GM12878 (cell line): ENCODE data around the gene TBC1D22B. TPM values are rescaled to one million over a fixed set of nuclear protein-coding genes. Genes with fewer than 3 reads are reported as not detected.
A peak's percentile ranks its signal among the peaks of the same experiment; 100 is the strongest.

ENCODE experiments used
- ATAC-seq: fragments of 200-7000 bp; cut with Tn5 transposase; 3 replicates; pipeline ENCODE4 v1.9.1; 2020; ENCODE audit warnings: mild to moderate bottlenecking, moderate library complexity
- BruUV-seq: library from RNA; stranded (reverse); fragments of 400-500 nt; replicated peaks from 2 replicates; lab custom pipeline; 2021; lab: Mats Ljungman, UMichigan
- CTCF ChIA-PET: fragments of 300-600 bp; sonication (Branson Sonifier 250); formaldehyde crosslinking; extraction: SDS; loops from one replicate; lab custom pipeline; 2021; ENCODE audit warnings: inconsistent platforms; lab: Yijun Ruan, JAX
- POLR2A ChIA-PET: fragments of 350-600 bp; formaldehyde crosslinking; extraction: SDS; loops from one replicate; lab custom pipeline; 2021; ENCODE audit warnings: inconsistent platforms; lab: Charles Lee
- RAD21 ChIA-PET: fragments of 300-600 bp; sonication (Branson Sonifier 250); formaldehyde crosslinking; loops from one replicate; lab custom pipeline; 2023; ENCODE audit warnings: antibody characterized with exemption; ENCODE audit not compliant: unreplicated experiment; lab: Charles Lee
- SMC1A ChIA-PET: fragments of 300-600 bp; sonication (Branson Sonifier 250); formaldehyde crosslinking; loops from one replicate; lab custom pipeline; 2023; ENCODE audit not compliant: unreplicated experiment, uncharacterized antibody; lab: Charles Lee
- DNase-seq: peaks from one replicate; pipeline ENCODE4 v3.0.0-alpha.2; 2011; ENCODE audit warnings: low read depth, low spot score
- FAIRE-seq: peaks from 3 replicates; lab custom pipeline; 2011; peaks lifted over from hg19 to GRCh38; lab: Jason Lieb, UNC
- H2AFZ ChIP-seq: 2 replicates; pipeline ENCODE4 v1.6.0; 2011; ENCODE audit warnings: low read depth, low read length, control low read depth; ENCODE audit not compliant: control insufficient read depth
- H3K27ac ChIP-seq: 2 replicates; pipeline ENCODE4 v1.5.1; 2011; ENCODE audit warnings: control low read depth; ENCODE audit not compliant: control insufficient read depth, insufficient read depth
- H3K27me3 ChIP-seq, 2 experiments: replicated peaks in 1 of 2; 2 replicates each; pipeline versions ENCODE4 v1.6.0 to v1.6.1; 2011; ENCODE audit warnings: low read length in 1 of 2; ENCODE audit not compliant: control insufficient read depth in 2 of 2, insufficient read depth in 2 of 2
- H3K36me3 ChIP-seq, 2 experiments: 2 replicates each; pipeline ENCODE4 v1.5.1; 2011; ENCODE audit warnings: low read length in 1 of 2; ENCODE audit not compliant: control insufficient read depth in 2 of 2, insufficient read depth in 2 of 2
- H3K4me1 ChIP-seq: 2 replicates; pipeline ENCODE4 v1.6.1; 2011; ENCODE audit warnings: mild to moderate bottlenecking, low read length, moderate library complexity, mixed read lengths; ENCODE audit not compliant: control insufficient read depth, insufficient read depth
- H3K4me2 ChIP-seq: 2 replicates; pipeline ENCODE4 v1.6.0; 2011; ENCODE audit warnings: control low read depth; ENCODE audit not compliant: control insufficient read depth, insufficient read depth
- H3K4me3 ChIP-seq: fragments of 200-600 bp; sonication (generic); 2 replicates; pipeline ENCODE4 v1.5.1; 2016
- H3K79me2 ChIP-seq: 2 replicates; pipeline ENCODE4 v1.6.0; 2011; ENCODE audit warnings: low read length; ENCODE audit not compliant: control insufficient read depth, insufficient read depth
- H3K9ac ChIP-seq: 2 replicates; pipeline ENCODE4 v1.8.0; 2011; ENCODE audit warnings: low read length, control low read depth, mixed read lengths; ENCODE audit not compliant: control insufficient read depth, insufficient read depth
- H3K9me3 ChIP-seq: replicated peaks from 3 replicates; pipeline ENCODE4 v1.5.1; 2011; ENCODE audit warnings: mild to moderate bottlenecking, low read length; ENCODE audit not compliant: control insufficient read depth, insufficient read depth
- H4K20me1 ChIP-seq: 2 replicates; pipeline ENCODE4 v1.6.0; 2011; ENCODE audit not compliant: control insufficient read depth, insufficient read depth
- CREM ChIP-seq: IDR thresholded peaks from 2 replicates; pipeline ENCODE4 v1.6.1; 2014; ENCODE audit warnings: antibody characterized with exemption, low read depth
- EZH2 ChIP-seq: IDR thresholded peaks from 2 replicates; pipeline ENCODE4 v1.6.1; 2012; ENCODE audit warnings: low read depth, mild to moderate bottlenecking, control low read depth, inconsistent platforms, low read length, borderline replicate concordance; ENCODE audit not compliant: control insufficient read depth
- HDGF ChIP-seq: fragments of 450-650 bp; IDR thresholded peaks from 2 replicates; pipeline ENCODE4 v1.6.1; 2016; ENCODE audit warnings: antibody characterized with exemption
- IKZF1 ChIP-seq: fragments of 450-650 bp; conservative IDR thresholded peaks from 2 replicates; pipeline ENCODE4 v1.6.1; 2017; ENCODE audit warnings: antibody characterized with exemption, mild to moderate bottlenecking
- IRF4 ChIP-seq: IDR thresholded peaks from 2 replicates; pipeline ENCODE4 v1.6.1; 2011; ENCODE audit warnings: low read depth, low read length
- LARP7 ChIP-seq: fragments of 450-650 bp; IDR thresholded peaks from 2 replicates; pipeline ENCODE4 v1.6.1; 2017; ENCODE audit warnings: mild to moderate bottlenecking
- MXI1 ChIP-seq: fragments of 150-350 bp; IDR thresholded peaks from 2 replicates; pipeline ENCODE4 v1.6.1; 2011; ENCODE audit warnings: low read depth, mild to moderate bottlenecking, inconsistent platforms, low read length, improper control_type of control experiment
- NBN ChIP-seq: fragments of 450-650 bp; IDR thresholded peaks from 2 replicates; pipeline ENCODE4 v1.6.1; 2016
- NKRF ChIP-seq: fragments of 450-650 bp; conservative IDR thresholded peaks from 2 replicates; pipeline ENCODE4 v1.6.1; 2017; ENCODE audit warnings: mild to moderate bottlenecking, moderate library complexity
- NRF1 ChIP-seq: conservative IDR thresholded peaks from 2 replicates; pipeline ENCODE4 v1.6.1; 2011; ENCODE audit warnings: mild to moderate bottlenecking, low read depth, low read length, improper control_type of control experiment
- PAX8 ChIP-seq: fragments of 450-650 bp; IDR thresholded peaks from 2 replicates; pipeline ENCODE4 v1.6.1; 2017; ENCODE audit warnings: mild to moderate bottlenecking, moderate library complexity
- POLR2AphosphoS2 ChIP-seq: IDR thresholded peaks from 2 replicates; pipeline ENCODE4 v1.6.1; 2011; ENCODE audit warnings: low read depth, mild to moderate bottlenecking, low read length, improper control_type of control experiment, moderate library complexity
- RELA ChIP-seq: fragments of 450-650 bp; IDR thresholded peaks from 2 replicates; pipeline ENCODE4 v1.8.0; 2014; ENCODE audit warnings: borderline replicate concordance; ENCODE audit not compliant: partially characterized antibody
- SMAD1 ChIP-seq: fragments of 450-650 bp; IDR thresholded peaks from 2 replicates; pipeline ENCODE4 v1.6.1; 2018; ENCODE audit warnings: mild to moderate bottlenecking, low read depth; ENCODE audit not compliant: partially characterized antibody
- SMAD5 ChIP-seq: IDR thresholded peaks from 2 replicates; pipeline ENCODE4 v1.6.1; 2016; ENCODE audit warnings: antibody characterized with exemption, low read depth
- STAT1 ChIP-seq: fragments of 450-650 bp; conservative IDR thresholded peaks from 2 replicates; pipeline ENCODE4 v1.6.1; 2014; ENCODE audit warnings: antibody characterized with exemption, mild to moderate bottlenecking
- SUPT20H ChIP-seq: IDR thresholded peaks from 2 replicates; pipeline ENCODE4 v1.6.1; 2011; ENCODE audit warnings: low read depth, mild to moderate bottlenecking, low read length, moderate library complexity, borderline replicate concordance; ENCODE audit not compliant: control insufficient read depth
- WRNIP1 ChIP-seq: IDR thresholded peaks from 2 replicates; pipeline ENCODE4 v1.6.1; 2011; ENCODE audit warnings: low read depth, low read length, improper control_type of control experiment, borderline replicate concordance
- WGBS: methylation state at CpG from one replicate; pipeline ENCODE4 v1.1.6; 2016; ENCODE audit warnings: low lambda C conversion rate; ENCODE audit not compliant: insufficient replicate concordance, insufficient coverage; ENCODE audit errors: missing lambda C conversion rate; 5-methylcytosine and 5-hydroxymethylcytosine counted together
- in situ Hi-C: fragments of 300-500 bp; cut with MboI; formaldehyde crosslinking; loops from 9 replicates; pipeline ENCODE4 v1.14.3; 2018; ENCODE audit warnings: mixed read lengths
- intact Hi-C: fragments of 100-400 bp; cut with micrococcal nuclease; formaldehyde crosslinking; loops from one replicate; pipeline ENCODE4 v1.14.2; 2022; ENCODE audit not compliant: unreplicated experiment
- polyA plus RNA-seq, 11 experiments: library from polyadenylated mRNA; depleted of rRNA in 4 of 11; unstranded in 6 of 11; stranded (reverse) in 5 of 11; fragments of >200 nt; fragmentation: Nextera tagmentation in 4 of 11; fragmentation: Illumina TruSeq in 1 of 11; extraction: Ambion mirVana in 4 of 11; extraction: Trizol in 1 of 11; gene quantifications; 1 replicate in 1 of 11; 2 replicates in 10 of 11; pipeline versions ENCODE4 v1.2.1 to v1.2.3, GENCODE V29; 2011 to 2016; ENCODE audit warnings: inconsistent platforms in 2 of 11, missing spikeins in 2 of 11, low read depth in 1 of 11
- total RNA-seq, 4 experiments: library from RNA; depleted of rRNA in 3 of 4; stranded (reverse); fragments of >200 nt in 3 of 4; fragmentation: Illumina TruSeq in 1 of 4; extraction: Trizol in 1 of 4; gene quantifications; 2 replicates each; pipeline versions ENCODE4 v1.2.1 to v1.2.3, GENCODE V29; 2013 to 2021
- TF ChIP-seq, protein P1 (sequence below), 3 experiments: IDR thresholded peaks in 2 of 3; conservative IDR thresholded peaks in 1 of 3; 2 replicates each; pipeline ENCODE4 v1.5.1; 2011; ENCODE audit warnings: low read depth in 3 of 3, low read length in 3 of 3, mild to moderate bottlenecking in 3 of 3, control low read depth in 2 of 3, moderate library complexity in 2 of 3, inconsistent platforms in 1 of 3, mixed read lengths in 1 of 3; ENCODE audit not compliant: control insufficient read depth in 2 of 3, insufficient read depth in 1 of 3; ENCODE audit errors: extremely low read depth in 1 of 3
- TF ChIP-seq, protein P2 (sequence below): IDR thresholded peaks from 2 replicates; pipeline ENCODE4 v1.6.1; 2011; ENCODE audit warnings: borderline replicate concordance, low read depth, mild to moderate bottlenecking, moderate library complexity, mixed read lengths, low read length; ENCODE audit not compliant: insufficient read depth; ENCODE audit errors: extremely low read length

The TBC1D22B gene
- total and polyA plus RNA-seq, 10 of the 15 experiments (the other 5 are each of a cell fraction or from before 2014, with no cell fraction given): 3.4 to 18.7 (median 14.1) TPM

DNA sequence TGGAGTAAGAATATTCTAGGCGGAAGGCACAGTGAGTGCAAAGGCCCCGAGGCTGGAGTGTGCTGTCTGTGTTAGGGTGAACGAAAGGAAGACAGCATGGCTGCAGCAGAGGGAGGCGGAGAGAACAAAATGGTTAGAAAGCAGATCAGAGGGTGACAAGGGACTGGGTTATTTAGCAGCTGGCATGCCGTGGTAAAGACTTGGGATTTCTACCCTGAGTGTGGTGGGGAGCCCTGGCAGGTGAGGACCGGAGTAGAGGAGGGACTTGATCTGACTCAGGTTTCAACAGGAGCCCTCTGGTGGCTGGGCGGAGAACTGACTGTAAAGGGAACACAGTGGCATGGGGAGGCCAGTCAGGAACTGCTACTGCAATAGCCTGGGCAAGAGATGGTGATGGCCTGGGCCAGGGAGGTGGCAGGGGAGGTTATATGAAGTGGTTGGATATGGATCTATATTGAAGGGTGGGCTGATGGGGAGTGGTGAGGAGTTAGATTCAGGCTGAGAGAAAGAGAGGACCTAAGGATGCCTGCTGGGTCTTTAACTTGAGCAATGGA is 49.6 kb upstream of the TBC1D22B start:
- no peaks in the 10 kb centered on the region for H3K9me3 ChIP-seq
- H3K27me3 ChIP-seq: no peaks in the 10 kb centered on the region
- H4K20me1 ChIP-seq: no peaks in the 10 kb centered on the region
- H3K4me1 ChIP-seq: peaks cover 3% of the 10 kb centered on the region; the same call in 1 of the 2 replicates
- intact Hi-C loops (loop anchor here (1.0 kb wide), 3 partner anchors 36 to 179 kb away; no protein-coding TSS in a partner anchor), in situ Hi-C loops (loop anchor here (5.0 to 10.0 kb wide), 2 partner anchors 183 to 321 kb away; partner anchors contain the start of gene C6orf89)
- DNase-seq (peak; percentile 28), ATAC-seq (peak; percentile 96), FAIRE-seq (no peak)
- H3K36me3 ChIP-seq: no peaks in the 10 kb centered on the region
- no peak overlapping the region for H2AFZ ChIP-seq
- SMC1A ChIA-PET: interaction anchor here (0.6 to 4.0 kb wide), 11 partner anchors 25 to 1472 kb away, joined by 3 to 42 read pairs (median 4); no protein-coding TSS in a partner anchor
- H3K9ac ChIP-seq: no peak overlapping the region
- CTCF ChIA-PET: interaction anchor here (0.9 to 9.2 kb wide), 21 partner anchors 7 to 449 kb away, joined by 3 to 135 read pairs (median 9); partner anchors contain the start of genes FGD2, TBC1D22B and TMEM217
- RAD21 ChIA-PET: interaction anchor here (0.6 to 3.9 kb wide), 9 partner anchors 10 to 442 kb away, joined by 3 to 36 read pairs (median 16); partner anchors contain the start of gene PIM1
- no peaks in the 10 kb centered on the region for H3K79me2 ChIP-seq
- POLR2A ChIA-PET: no interaction called here
- no TSS peak for BruUV-seq
- H3K27ac ChIP-seq: no peak overlapping the region
- H3K4me2 ChIP-seq: no peak overlapping the region
- 52% methylated on average over 7 of the region's 7 CpGs for WGBS
- no peak overlapping the region for H3K4me3 ChIP-seq
- TF ChIP-seq IKZF1 (no peak), SUPT20H (no peak), PAX8 (no peak), NRF1 (no peak), HDGF (peak; percentile 36; the same call in 1 of the 2 replicates), LARP7 (no peak; the same call in 1 of the 2 replicates), POLR2AphosphoS2 (no peak), RELA (no peak), NKRF (no peak), IRF4 (no peak), WRNIP1 (no peak), EZH2 (no peak), NBN (peak; percentile 43; the same call in 1 of the 2 replicates), MXI1 (no peak), SMAD5 (no peak), STAT1 (no peak), SMAD1 (no peak), CREM (no peak)
- TF ChIP-seq, protein P1, sequence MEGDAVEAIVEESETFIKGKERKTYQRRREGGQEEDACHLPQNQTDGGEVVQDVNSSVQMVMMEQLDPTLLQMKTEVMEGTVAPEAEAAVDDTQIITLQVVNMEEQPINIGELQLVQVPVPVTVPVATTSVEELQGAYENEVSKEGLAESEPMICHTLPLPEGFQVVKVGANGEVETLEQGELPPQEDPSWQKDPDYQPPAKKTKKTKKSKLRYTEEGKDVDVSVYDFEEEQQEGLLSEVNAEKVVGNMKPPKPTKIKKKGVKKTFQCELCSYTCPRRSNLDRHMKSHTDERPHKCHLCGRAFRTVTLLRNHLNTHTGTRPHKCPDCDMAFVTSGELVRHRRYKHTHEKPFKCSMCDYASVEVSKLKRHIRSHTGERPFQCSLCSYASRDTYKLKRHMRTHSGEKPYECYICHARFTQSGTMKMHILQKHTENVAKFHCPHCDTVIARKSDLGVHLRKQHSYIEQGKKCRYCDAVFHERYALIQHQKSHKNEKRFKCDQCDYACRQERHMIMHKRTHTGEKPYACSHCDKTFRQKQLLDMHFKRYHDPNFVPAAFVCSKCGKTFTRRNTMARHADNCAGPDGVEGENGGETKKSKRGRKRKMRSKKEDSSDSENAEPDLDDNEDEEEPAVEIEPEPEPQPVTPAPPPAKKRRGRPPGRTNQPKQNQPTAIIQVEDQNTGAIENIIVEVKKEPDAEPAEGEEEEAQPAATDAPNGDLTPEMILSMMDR (IDR thresholded peaks at IDR 0.05 in 2 of 3, conservative IDR thresholded peaks at IDR 0.05 in 1 of 3; ENCODE audit: control insufficient read depth in 2 of 3, extremely low read depth in 1 of 3, insufficient read depth in 1 of 3, low read depth in 3 of 3, low read length in 3 of 3): peak; percentile 87 to 93 (median 87)
- TF ChIP-seq, protein P2, sequence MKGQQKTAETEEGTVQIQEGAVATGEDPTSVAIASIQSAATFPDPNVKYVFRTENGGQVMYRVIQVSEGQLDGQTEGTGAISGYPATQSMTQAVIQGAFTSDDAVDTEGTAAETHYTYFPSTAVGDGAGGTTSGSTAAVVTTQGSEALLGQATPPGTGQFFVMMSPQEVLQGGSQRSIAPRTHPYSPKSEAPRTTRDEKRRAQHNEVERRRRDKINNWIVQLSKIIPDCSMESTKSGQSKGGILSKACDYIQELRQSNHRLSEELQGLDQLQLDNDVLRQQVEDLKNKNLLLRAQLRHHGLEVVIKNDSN: no peak
